Measurements from ENCODE around the gene FOXI2. TPM values are rescaled to one million over a fixed set of nuclear protein-coding genes. Genes with fewer than 3 reads are reported as not detected.

The FOXI2 gene
- total and polyA plus RNA-seq, 2 of the 4 experiments (the other 2 are of a cell fraction): not detected

DNA sequence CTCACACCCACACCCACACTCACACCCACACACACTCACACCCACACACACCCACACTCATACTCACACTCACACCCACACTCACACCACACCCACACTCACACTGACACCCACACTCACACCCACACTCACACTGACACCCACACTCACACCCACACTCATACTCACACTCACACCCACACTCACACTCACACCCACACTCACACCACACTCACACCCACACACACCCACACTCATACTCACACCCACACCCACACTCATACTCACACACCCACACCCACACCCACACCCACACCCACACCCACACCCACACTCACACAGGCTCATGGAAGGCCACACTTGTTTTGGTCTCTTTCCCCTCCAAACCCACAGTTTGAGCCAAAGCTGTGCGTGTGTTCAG lies 2.9 kb downstream of the FOXI2 start:
- Histone ChIP-seq H3K4ac (ENCODE audit: low read depth, low read length) (no peak overlapping the region), H3K4me3 (ENCODE audit: insufficient read depth, low read depth, low read length) (no peak overlapping the region), H3K36me3 (ENCODE audit: control insufficient read depth, insufficient read depth, low read length) (no peaks in the 10 kb centered on the region), H3K9ac (ENCODE audit: low read depth, low read length) (no peak overlapping the region), H2BK15ac (ENCODE audit: low read depth, low read length) (no peak overlapping the region), H3K14ac (replicated peaks; ENCODE audit: low read depth, low read length) (no peak overlapping the region), H3K4me1 (ENCODE audit: control insufficient read depth, insufficient read depth, low read length) (no peaks in the 10 kb centered on the region), H2AK5ac (ENCODE audit: low read depth, low read length) (no peak overlapping the region), H3K56ac (ENCODE audit: extremely low read depth, insufficient read depth, low read length) (no peak overlapping the region), H3K9me1 (ENCODE audit: insufficient read depth, low read length) (no peaks in the 10 kb centered on the region), H3K23ac (ENCODE audit: low read depth, low read length) (no peak overlapping the region), H4K20me1 (ENCODE audit: insufficient read depth, low read length) (no peaks in the 10 kb centered on the region), H2AFZ (replicated peaks; ENCODE audit: low read length, poor library complexity) (no peak overlapping the region), H2BK120ac (ENCODE audit: low read depth, low read length) (no peak overlapping the region), H3K79me1 (ENCODE audit: low read depth in 1 of 2, low read length in 2 of 2) (no peaks in the 10 kb centered on the region), H3K27ac (ENCODE audit: insufficient read depth, low read length) (no peak overlapping the region), H2BK20ac (ENCODE audit: low read depth, low read length) (no peak overlapping the region), H2BK5ac (ENCODE audit: low read depth, low read length, poor library complexity, severe bottlenecking) (peak overlapping the region; percentile 8), H3K4me2 (ENCODE audit: low read depth, low read length) (no peak overlapping the region), H3K18ac (ENCODE audit: low read depth, low read length) (no peak overlapping the region), H3K27me3 (ENCODE audit: control insufficient read depth, insufficient read depth, low read length) (peaks cover 6% of the 10 kb centered on the region; the same call in 1 of the 2 replicates), H2AK9ac (replicated peaks; ENCODE audit: low read depth, low read length, poor library complexity) (no peak overlapping the region), H4K91ac (ENCODE audit: insufficient read depth, low read depth, low read length) (no peak overlapping the region), H4K5ac (ENCODE audit: low read depth, low read length) (no peak overlapping the region), H3K9me3 (ENCODE audit: control insufficient read depth, insufficient read depth, low read length) (peaks cover 13% of the 10 kb centered on the region), H4K8ac (ENCODE audit: low read depth in 2 of 2, low read length in 2 of 2) (no peak overlapping the region)
- in situ Hi-C loops (cut with MboI; ENCODE audit: low sequenced_read_pairs) (no loop called here), dilution Hi-C loops (cut with HindIII; ENCODE audit: low sequenced_read_pairs, unreplicated experiment) (no loop called here), intact Hi-C loops (cut with micrococcal nuclease) (no loop called here)
- TF ChIP-seq FOS (IDR thresholded peaks at IDR 0.05; ENCODE audit: low read depth, low read length) (no peak), BHLHE40 (IDR thresholded peaks at IDR 0.05; ENCODE audit: low read depth, low read length) (no peak), RAD21 (IDR thresholded peaks at IDR 0.05; ENCODE audit: low read length) (no peak), RFX5 (IDR thresholded peaks at IDR 0.05; ENCODE audit: low read depth, low read length) (no peak), RCOR1 (IDR thresholded peaks at IDR 0.05; ENCODE audit: insufficient replicate concordance, low read length) (no peak), CEBPB (IDR thresholded peaks at IDR 0.05; ENCODE audit: low read depth, low read length) (no peak)
- TF ChIP-seq, protein P1, sequence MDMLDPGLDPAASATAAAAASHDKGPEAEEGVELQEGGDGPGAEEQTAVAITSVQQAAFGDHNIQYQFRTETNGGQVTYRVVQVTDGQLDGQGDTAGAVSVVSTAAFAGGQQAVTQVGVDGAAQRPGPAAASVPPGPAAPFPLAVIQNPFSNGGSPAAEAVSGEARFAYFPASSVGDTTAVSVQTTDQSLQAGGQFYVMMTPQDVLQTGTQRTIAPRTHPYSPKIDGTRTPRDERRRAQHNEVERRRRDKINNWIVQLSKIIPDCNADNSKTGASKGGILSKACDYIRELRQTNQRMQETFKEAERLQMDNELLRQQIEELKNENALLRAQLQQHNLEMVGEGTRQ (IDR thresholded peaks at IDR 0.05; ENCODE audit: low read depth, low read length): no peak
- TF ChIP-seq, protein P2, sequence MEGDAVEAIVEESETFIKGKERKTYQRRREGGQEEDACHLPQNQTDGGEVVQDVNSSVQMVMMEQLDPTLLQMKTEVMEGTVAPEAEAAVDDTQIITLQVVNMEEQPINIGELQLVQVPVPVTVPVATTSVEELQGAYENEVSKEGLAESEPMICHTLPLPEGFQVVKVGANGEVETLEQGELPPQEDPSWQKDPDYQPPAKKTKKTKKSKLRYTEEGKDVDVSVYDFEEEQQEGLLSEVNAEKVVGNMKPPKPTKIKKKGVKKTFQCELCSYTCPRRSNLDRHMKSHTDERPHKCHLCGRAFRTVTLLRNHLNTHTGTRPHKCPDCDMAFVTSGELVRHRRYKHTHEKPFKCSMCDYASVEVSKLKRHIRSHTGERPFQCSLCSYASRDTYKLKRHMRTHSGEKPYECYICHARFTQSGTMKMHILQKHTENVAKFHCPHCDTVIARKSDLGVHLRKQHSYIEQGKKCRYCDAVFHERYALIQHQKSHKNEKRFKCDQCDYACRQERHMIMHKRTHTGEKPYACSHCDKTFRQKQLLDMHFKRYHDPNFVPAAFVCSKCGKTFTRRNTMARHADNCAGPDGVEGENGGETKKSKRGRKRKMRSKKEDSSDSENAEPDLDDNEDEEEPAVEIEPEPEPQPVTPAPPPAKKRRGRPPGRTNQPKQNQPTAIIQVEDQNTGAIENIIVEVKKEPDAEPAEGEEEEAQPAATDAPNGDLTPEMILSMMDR (conservative IDR thresholded peaks at IDR 0.05; ENCODE audit: low read depth, low read length): no peak
- WGBS, 2 experiments (ENCODE audit: extremely low coverage in 2 of 2, insufficient read length in 1 of 2): no CpG with 5 or more reads among the region's 1 CpG
- POLR2A ChIA-PET (ENCODE audit: unreplicated experiment): no interaction called here
- no peak for ATAC-seq (ENCODE audit: low read depth)
- DNase-seq: no peak
- no TSS peak for BruUV-seq (replicated peaks)
- CTCF ChIA-PET: no interaction called here
